SH-SY5Y (cell line): ENCODE results near the gene DPP10.

ENCODE experiments used
- GATA2 ChIP-seq: IDR thresholded peaks from 2 replicates; pipeline ENCODE4 v1.6.1; 2011; ENCODE audit warnings: mild to moderate bottlenecking, low read depth, low read length
- GATA3 ChIP-seq: IDR thresholded peaks from 2 replicates; pipeline ENCODE4 v1.6.1; 2011; ENCODE audit warnings: low read depth, mild to moderate bottlenecking, low read length, moderate library complexity

GRCh38 chr2:115654362-115654761, 1211.9 kb downstream of the DPP10 start:
- TF ChIP-seq GATA2 (no peak), GATA3 (no peak)
